Measurements from ENCODE around the gene VAV2.

VAV2 gene

DNA sequence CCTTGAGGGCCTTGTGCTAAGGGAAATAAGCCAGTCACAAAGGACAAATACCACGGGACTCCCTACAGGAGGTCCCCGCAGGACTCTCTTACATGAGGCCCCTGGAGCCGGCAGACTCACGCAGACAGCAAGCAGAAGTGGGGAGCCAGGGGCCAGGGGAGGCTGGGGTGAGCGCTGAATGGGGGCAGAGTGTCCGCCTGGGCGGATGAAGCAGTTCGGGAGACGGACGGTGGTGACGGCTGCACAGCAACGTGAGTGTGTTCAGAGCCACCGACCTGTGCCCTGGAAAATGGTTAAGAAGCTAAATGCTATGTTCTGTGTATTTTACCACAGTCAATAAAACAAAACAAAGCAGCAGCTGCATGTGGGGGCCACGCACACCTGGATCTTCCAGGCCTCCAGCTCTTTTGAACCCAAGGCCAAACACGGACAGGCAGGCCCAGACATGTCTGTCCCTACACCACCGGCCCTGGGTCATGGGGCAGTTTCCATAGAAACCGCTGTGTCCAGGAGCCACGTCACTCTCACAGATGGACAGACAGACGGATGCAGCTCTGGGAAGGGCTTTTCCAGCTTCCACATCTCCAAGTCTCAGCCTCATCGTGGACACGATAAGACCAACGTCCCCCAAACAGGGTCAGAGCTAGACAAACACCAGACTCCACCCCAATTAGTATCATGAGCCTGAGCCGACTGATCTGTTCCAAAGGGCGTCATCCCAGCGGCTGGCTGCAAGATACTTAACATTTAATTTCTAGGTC is 103.9 kb downstream of the VAV2 start:
- no peak for DNase-seq

DNA sequence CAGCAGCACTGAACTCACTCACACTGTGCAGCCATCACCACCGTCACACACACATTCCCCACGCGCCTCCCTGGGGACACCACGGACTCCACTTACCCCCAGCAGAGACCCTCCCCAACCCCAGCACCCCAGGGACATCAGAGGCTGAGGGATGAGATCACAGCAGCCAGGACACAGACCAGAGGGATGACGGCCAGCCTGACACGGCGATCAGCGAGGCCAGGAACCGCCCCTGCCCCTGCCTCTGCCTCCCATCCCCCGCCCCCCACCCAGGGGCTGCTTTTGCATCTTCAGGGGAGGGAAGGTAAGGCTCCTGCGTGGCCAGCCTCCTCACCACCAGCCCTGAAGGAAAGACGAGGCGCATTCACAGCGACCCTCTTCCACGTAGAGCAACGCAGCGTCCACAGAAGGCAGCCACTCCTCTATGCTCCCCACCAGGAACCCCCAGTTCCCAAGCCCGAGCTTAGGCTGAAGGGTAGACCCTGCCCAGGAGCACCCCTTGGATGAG is 104.5 kb downstream of the VAV2 start:
- peak; percentile 17 for DNase-seq

GRCh38 chr9:133886563-133887501 is 105.3 kb downstream of the VAV2 start:
- DNase-seq, result no peak

- DNase-seq, result no peak
These were observed 107.0 kb downstream of the VAV2 start for GRCh38 chr9:133884907-133885744.

- DNase-seq, result no peak
These were observed 109.0 kb downstream of the VAV2 start for GRCh38 chr9:133882849-133883755.

GRCh38 chr9:133881671-133882381 is 110.3 kb downstream of the VAV2 start:
- no peak for DNase-seq

DNA sequence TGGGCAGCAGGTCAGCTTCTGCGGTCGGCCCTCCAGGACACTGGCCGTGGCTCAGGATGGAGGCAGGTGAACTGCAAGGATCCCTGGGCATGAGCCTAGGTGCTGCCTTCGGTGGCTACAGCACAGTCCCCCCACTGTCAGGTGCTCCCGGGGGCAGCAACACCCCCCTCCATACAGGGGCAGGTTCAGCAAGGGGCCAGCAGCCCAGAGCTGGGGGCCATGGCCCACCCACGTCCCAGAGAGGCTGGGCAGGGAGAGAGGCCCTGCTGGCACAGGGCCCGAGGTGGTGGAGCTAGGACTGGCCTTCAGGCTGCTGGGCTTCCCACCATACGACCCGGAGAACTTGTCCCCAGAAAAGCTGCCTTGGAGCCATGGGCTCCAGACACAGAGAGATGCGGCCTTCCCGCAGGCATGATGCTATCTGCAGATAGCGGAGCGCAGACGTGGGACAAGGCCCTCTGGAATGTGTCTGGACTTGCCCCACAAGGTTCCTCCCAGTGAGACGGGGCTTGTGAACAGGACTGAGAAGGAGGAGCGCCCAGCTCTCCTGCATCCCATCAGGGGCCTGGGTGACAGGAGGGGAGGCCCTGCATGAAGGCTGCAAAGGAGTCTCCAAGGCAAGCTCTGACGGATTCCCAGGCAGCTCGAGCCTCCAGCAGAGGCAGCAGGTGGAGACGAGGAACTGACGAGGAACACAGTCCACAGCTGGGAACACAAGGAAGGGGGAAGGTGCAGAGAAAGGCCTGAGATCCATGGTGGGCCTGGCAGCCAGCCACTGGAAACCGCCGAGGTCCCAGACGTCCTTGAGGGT is 111.1 kb downstream of the VAV2 start:
- peak; percentile 27 for DNase-seq

- DNase-seq, result no peak
These were observed 112.0 kb downstream of the VAV2 start for GRCh38 chr9:133880136-133880535.

DNA sequence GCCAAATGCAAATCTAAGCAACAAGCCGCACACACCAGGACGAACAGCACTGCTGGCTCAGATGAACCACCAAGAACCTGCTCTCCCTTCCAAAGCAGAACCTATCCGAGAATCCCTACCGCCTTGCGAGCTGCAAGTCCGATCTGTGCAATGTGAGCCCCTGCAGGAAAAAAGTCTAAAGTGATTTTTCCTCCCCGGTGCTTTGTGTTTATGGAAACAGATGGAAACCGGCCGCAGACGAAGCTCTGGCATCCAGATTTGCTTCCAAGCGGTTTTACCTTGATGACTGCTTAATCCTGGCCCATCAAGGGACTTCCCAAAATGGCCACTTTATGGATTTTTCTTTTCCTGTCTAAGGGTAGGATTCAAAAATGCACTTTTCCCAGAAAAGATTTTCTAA is 112.5 kb downstream of the VAV2 start:
- DNase-seq, result no peak

GRCh38 chr9:133878402-133878801 is 113.7 kb downstream of the VAV2 start:
- no peak for DNase-seq

- no peak for DNase-seq
These were observed 114.2 kb downstream of the VAV2 start for GRCh38 chr9:133877967-133878366.

- no peak for DNase-seq
These were observed 114.8 kb downstream of the VAV2 start for GRCh38 chr9:133877327-133877726.

DNA sequence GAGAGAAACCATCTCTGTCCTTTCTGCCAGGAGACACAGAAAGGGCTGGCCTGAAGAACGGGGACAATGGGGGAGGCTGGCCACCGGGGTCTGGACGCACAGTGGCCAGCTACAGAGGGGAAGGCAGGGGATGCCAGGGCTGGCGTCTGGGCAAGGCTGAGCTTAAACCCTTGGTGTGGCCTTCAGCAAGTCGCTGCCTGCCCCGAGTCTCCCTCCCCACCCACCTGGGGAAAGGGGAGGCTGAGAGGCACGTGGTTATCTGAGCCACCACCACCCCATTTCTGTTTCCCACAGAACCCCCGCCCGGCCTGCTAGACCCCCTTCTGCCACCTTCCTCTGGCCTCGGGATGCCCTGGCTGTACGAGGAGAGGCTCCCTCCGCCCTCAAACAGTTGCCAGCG is 115.3 kb downstream of the VAV2 start:
- no peak for DNase-seq

- DNase-seq, result peak; percentile 4
These were observed 116.0 kb downstream of the VAV2 start for GRCh38 chr9:133876144-133876543.

DNA sequence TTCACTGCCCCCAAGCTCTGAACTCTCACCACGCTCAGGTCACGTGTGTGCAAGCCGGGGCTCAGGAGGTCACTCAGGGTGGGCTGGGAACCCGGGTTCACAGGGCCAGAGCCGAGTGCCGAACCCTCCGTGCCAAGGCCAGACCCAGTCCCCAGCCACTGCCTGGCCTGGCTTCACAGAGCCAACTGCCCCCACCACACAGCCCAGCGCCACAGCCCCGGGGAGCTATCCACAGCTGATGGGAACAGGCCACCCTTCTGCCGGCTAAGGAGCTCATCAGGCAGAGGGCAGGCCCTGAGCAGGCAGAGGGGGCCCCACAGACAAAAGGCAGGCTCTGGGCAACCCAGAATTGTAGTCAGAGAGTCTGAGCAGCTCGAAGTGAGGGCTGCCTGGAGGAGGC is 117.0 kb downstream of the VAV2 start:
- no peak for DNase-seq

- no peak for DNase-seq
These were observed 117.5 kb downstream of the VAV2 start for GRCh38 chr9:133874659-133875058.

GRCh38 chr9:133874060-133874657 is 118.0 kb downstream of the VAV2 start:
- peak; percentile 73 for DNase-seq

DNA sequence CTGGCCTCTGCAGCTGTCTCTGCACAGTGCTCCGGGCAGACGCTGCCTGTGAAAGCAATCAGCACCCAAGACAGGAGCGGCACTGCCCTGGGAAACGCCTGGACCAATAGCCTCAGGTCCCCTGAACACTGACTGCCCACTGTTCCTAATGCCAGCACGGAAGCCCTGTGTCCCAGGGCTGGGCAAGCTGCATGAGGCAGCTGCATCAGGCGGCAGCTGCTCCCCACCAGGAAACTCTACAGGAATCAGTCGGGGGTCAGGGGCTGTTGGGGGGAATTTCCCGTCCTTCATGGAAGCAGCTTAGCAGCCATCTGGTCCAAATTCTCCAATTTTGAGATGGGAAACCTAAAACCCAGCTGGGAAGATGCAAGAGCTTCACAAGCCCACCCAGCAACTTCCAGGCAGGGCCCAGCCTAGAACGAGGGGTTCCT is 118.6 kb downstream of the VAV2 start:
- peak; percentile 5 for DNase-seq

GRCh38 chr9:133873009-133873408 is 119.1 kb downstream of the VAV2 start:
- no peak for DNase-seq
